IMR-90 (cell line): ENCODE data around the gene SOX30. TPM values are rescaled to one million over a fixed set of nuclear protein-coding genes. Genes with fewer than 3 reads are reported as not detected.

Experiments used
- ATAC-seq: fragments of 200-7000 bp; cut with Tn5 transposase; 2 replicates; pipeline ENCODE4 v1.9.1; 2020; ENCODE audit warnings: low read depth, mild to moderate bottlenecking, moderate library complexity
- BruUV-seq: library from RNA; stranded (reverse); fragments of 400-500 nt; replicated peaks from 2 replicates; lab custom pipeline; 2021; lab: Mats Ljungman, UMichigan
- CTCF ChIA-PET: fragments of 300-600 bp; formaldehyde crosslinking; extraction: SDS; loops from one replicate; lab custom pipeline; 2021; ENCODE audit warnings: antibody characterized with exemption; lab: Yijun Ruan, JAX
- POLR2A ChIA-PET: fragments of 300-600 bp; sonication (Branson Sonifier 250); formaldehyde crosslinking; loops from one replicate; lab custom pipeline; 2022; ENCODE audit warnings: antibody characterized with exemption; ENCODE audit not compliant: unreplicated experiment; lab: Charles Lee
- DNase-seq: peaks from one replicate; pipeline ENCODE4 v3.0.0; 2013
- H2AFZ ChIP-seq: replicated peaks from 2 replicates; pipeline ENCODE3; 2013; ENCODE audit warnings: low read length, mild to moderate bottlenecking; ENCODE audit not compliant: poor library complexity
- H2AK5ac ChIP-seq: 2 replicates; pipeline ENCODE4 v1.6.1; 2013; ENCODE audit warnings: low read depth, low read length, inconsistent platforms
- H2AK9ac ChIP-seq: replicated peaks from 2 replicates; pipeline ENCODE3; 2013; ENCODE audit warnings: mild to moderate bottlenecking, low read depth, low read length, moderate library complexity; ENCODE audit not compliant: poor library complexity
- H2BK120ac ChIP-seq: 2 replicates; pipeline ENCODE4 v1.6.1; 2013; ENCODE audit warnings: low read depth, low read length, inconsistent platforms
- H2BK15ac ChIP-seq: 3 replicates; pipeline ENCODE4 v1.6.1; 2013; ENCODE audit warnings: low read depth, low read length, inconsistent platforms
- H2BK20ac ChIP-seq: 2 replicates; pipeline ENCODE4 v1.6.1; 2013; ENCODE audit warnings: low read depth, mild to moderate bottlenecking, inconsistent platforms, low read length, moderate library complexity
- H2BK5ac ChIP-seq: 2 replicates; pipeline ENCODE4 v1.6.1; 2013; ENCODE audit warnings: mild to moderate bottlenecking, low read depth, low read length, inconsistent platforms; ENCODE audit not compliant: poor library complexity, severe bottlenecking
- H3K14ac ChIP-seq: replicated peaks from 2 replicates; pipeline ENCODE4 v1.6.1; 2013; ENCODE audit warnings: low read depth, low read length, inconsistent platforms
- H3K18ac ChIP-seq: 2 replicates; pipeline ENCODE4 v1.6.1; 2013; ENCODE audit warnings: low read depth, low read length, control low read depth
- H3K23ac ChIP-seq: 2 replicates; pipeline ENCODE4 v1.6.1; 2013; ENCODE audit warnings: low read depth, low read length, inconsistent platforms
- H3K27ac ChIP-seq: 2 replicates; pipeline ENCODE4 v1.5.1; 2013; ENCODE audit warnings: mild to moderate bottlenecking, control low read depth, low read length; ENCODE audit not compliant: insufficient read depth
- H3K27me3 ChIP-seq: 2 replicates; pipeline ENCODE4 v1.6.1; 2013; ENCODE audit warnings: low read length; ENCODE audit not compliant: control insufficient read depth, insufficient read depth
- H3K36me3 ChIP-seq: 2 replicates; pipeline ENCODE4 v1.6.1; 2013; ENCODE audit warnings: low read length, mixed read lengths; ENCODE audit not compliant: control insufficient read depth, insufficient read depth
- H3K4ac ChIP-seq: 2 replicates; pipeline ENCODE4 v1.6.1; 2013; ENCODE audit warnings: low read depth, low read length, inconsistent platforms
- H3K4me1 ChIP-seq: 2 replicates; pipeline ENCODE4 v1.6.1; 2013; ENCODE audit warnings: low read length, mixed read lengths; ENCODE audit not compliant: control insufficient read depth, insufficient read depth
- H3K4me2 ChIP-seq: 2 replicates; pipeline ENCODE4 v1.6.1; 2013; ENCODE audit warnings: low read depth, mild to moderate bottlenecking, control low read depth, low read length, moderate library complexity
- H3K4me3 ChIP-seq: 2 replicates; pipeline ENCODE4 v1.5.1; 2013; ENCODE audit warnings: low read depth, mild to moderate bottlenecking, control low read depth, low read length, moderate library complexity; ENCODE audit not compliant: insufficient read depth
- H3K56ac ChIP-seq: 2 replicates; pipeline ENCODE4 v1.6.1; 2013; ENCODE audit warnings: low read length, inconsistent platforms; ENCODE audit not compliant: insufficient read depth; ENCODE audit errors: extremely low read depth
- H3K79me1 ChIP-seq, 2 experiments: 2 replicates each; pipeline ENCODE4 v1.6.1; 2013; ENCODE audit warnings: low read length in 2 of 2, inconsistent platforms in 1 of 2, low read depth in 1 of 2
- H3K9ac ChIP-seq: 2 replicates; pipeline ENCODE4 v1.6.1; 2013; ENCODE audit warnings: low read depth, low read length, control low read depth
- H3K9me1 ChIP-seq: 2 replicates; pipeline ENCODE4 v1.6.1; 2013; ENCODE audit warnings: low read length, inconsistent platforms; ENCODE audit not compliant: insufficient read depth
- H3K9me3 ChIP-seq: 2 replicates; pipeline ENCODE4 v1.6.1; 2013; ENCODE audit warnings: low read length; ENCODE audit not compliant: control insufficient read depth, insufficient read depth
- H4K20me1 ChIP-seq: 2 replicates; pipeline ENCODE4 v1.6.1; 2013; ENCODE audit warnings: low read length, inconsistent platforms; ENCODE audit not compliant: insufficient read depth
- H4K5ac ChIP-seq: 2 replicates; pipeline ENCODE4 v1.6.1; 2013; ENCODE audit warnings: mild to moderate bottlenecking, low read depth, low read length, control low read depth
- H4K8ac ChIP-seq, 2 experiments: 2 replicates each; pipeline ENCODE4 v1.6.1; 2013; ENCODE audit warnings: low read depth in 2 of 2, low read length in 2 of 2, control low read depth in 1 of 2, inconsistent platforms in 1 of 2
- H4K91ac ChIP-seq: 2 replicates; pipeline ENCODE4 v1.6.1; 2013; ENCODE audit warnings: low read depth, low read length, inconsistent platforms; ENCODE audit not compliant: insufficient read depth
- FOS ChIP-seq: fragments of 150-350 bp; IDR thresholded peaks from 2 replicates; pipeline ENCODE4 v1.6.1; 2016; ENCODE audit warnings: low read depth, low read length
- WGBS, 2 experiments: methylation state at CpG; one replicate each; pipeline versions ENCODE4 v1.1.5 to v1.1.7; 2013; ENCODE audit warnings: missing lambda C conversion rate in 2 of 2; ENCODE audit not compliant: insufficient read length in 1 of 2; ENCODE audit errors: extremely low coverage in 2 of 2; 5-methylcytosine and 5-hydroxymethylcytosine counted together
- dilution Hi-C: fragments of 300-500 bp; cut with HindIII; formaldehyde crosslinking; loops from one replicate; pipeline ENCODE4 v1.14.3; 2018; ENCODE audit warnings: low sequenced_read_pairs; ENCODE audit not compliant: unreplicated experiment
- in situ Hi-C: fragments of 300-500 bp; cut with MboI; formaldehyde crosslinking; loops from 3 replicates; pipeline ENCODE4 v1.14.3; 2019; ENCODE audit warnings: low sequenced_read_pairs, inconsistent platforms, mixed read lengths
- intact Hi-C: fragments of 100-400 bp; cut with micrococcal nuclease; formaldehyde crosslinking; loops from 2 replicates; pipeline ENCODE4 v1.10.0; 2022
- polyA plus RNA-seq, 3 experiments: library from polyadenylated mRNA; depleted of rRNA; stranded (reverse); fragments of >200 nt; gene quantifications; 2 replicates each; pipeline ENCODE4 v1.2.3, GENCODE V29; 2012; ENCODE audit warnings: low replicate concordance in 1 of 3
- total RNA-seq: library from RNA; depleted of rRNA; stranded (reverse); fragments of >200 nt; gene quantifications from 2 replicates; pipeline ENCODE4 v1.2.3, GENCODE V29; 2012

Gene SOX30
- total and polyA plus RNA-seq, 2 of the 4 experiments (the other 2 are of a cell fraction) = not detected

- no peak overlapping the region for H3K4ac ChIP-seq
- no TSS peak for BruUV-seq
- no peak for TF ChIP-seq FOS
- peaks cover 4% of the 10 kb centered on the region; the same call in 1 of the 2 replicates for H3K9me3 ChIP-seq
- no peak overlapping the region for H3K27ac ChIP-seq
- H4K91ac ChIP-seq = no peak overlapping the region
- no peak overlapping the region for H4K8ac ChIP-seq
- ATAC-seq (no peak), DNase-seq (no peak)
- H2AK5ac ChIP-seq = no peak overlapping the region
- H3K27me3 ChIP-seq = no peaks in the 10 kb centered on the region
- H2BK15ac ChIP-seq = no peak overlapping the region
- no peaks in the 10 kb centered on the region for H3K79me1 ChIP-seq
- no peak overlapping the region for H2BK5ac ChIP-seq
- no peak overlapping the region for H4K5ac ChIP-seq
- H3K4me1 ChIP-seq = no peaks in the 10 kb centered on the region
- H3K9ac ChIP-seq = no peak overlapping the region
- no peak overlapping the region for H3K14ac ChIP-seq
- intact Hi-C loops = no loop called here
- no peak overlapping the region for H3K18ac ChIP-seq
- H2BK120ac ChIP-seq = no peak overlapping the region
- ChIA-PET POLR2A (no interaction called here), CTCF (no interaction called here)
- H3K4me2 ChIP-seq = no peak overlapping the region
- H3K9me1 ChIP-seq = no peaks in the 10 kb centered on the region
- 40% methylated on average over 1 of the region's 1 CpG; no CpG with 5 or more reads in 1 of the 2 experiments for WGBS, 2 experiments
- no peak overlapping the region for H3K4me3 ChIP-seq
- in situ Hi-C loops = no loop called here
- dilution Hi-C loops = no loop called here
- H4K20me1 ChIP-seq = no peaks in the 10 kb centered on the region
- no peak overlapping the region for H3K23ac ChIP-seq
- H2AFZ ChIP-seq = no peak overlapping the region
- no peak overlapping the region for H2AK9ac ChIP-seq
- H3K36me3 ChIP-seq = no peaks in the 10 kb centered on the region
- no peak overlapping the region for H3K56ac ChIP-seq
- H2BK20ac ChIP-seq = no peak overlapping the region
Measured at GRCh38 chr5:157658893-157659292, 6.7 kb upstream of the SOX30 start.
